Mesothelial cell of epicardium (in vitro differentiated cells): ENCODE measurements around the gene PARD3. TPM values are rescaled to one million over a fixed set of nuclear protein-coding genes. Genes with fewer than 3 reads are reported as not detected.

Experiments
- DNase-seq, 2 experiments: peaks; one replicate each; pipeline ENCODE4 v3.0.0; 2021; ENCODE audit warnings: low spot score in 2 of 2; ENCODE audit not compliant: unreplicated experiment in 2 of 2
- H3K27ac Mint-ChIP-seq: 2 replicates; pipeline ENCODE4 v1.8.0; 2021; ENCODE audit warnings: mixed read lengths
- H3K27me3 Mint-ChIP-seq: 2 replicates; pipeline ENCODE4 v1.8.0; 2021; ENCODE audit warnings: low read depth, mixed read lengths
- H3K36me3 Mint-ChIP-seq: 2 replicates; pipeline ENCODE4 v1.8.0; 2021; ENCODE audit warnings: mixed read lengths
- H3K4me1 Mint-ChIP-seq: 2 replicates; pipeline ENCODE4 v1.8.0; 2021; ENCODE audit warnings: mixed read lengths
- H3K4me3 Mint-ChIP-seq: 2 replicates; pipeline ENCODE4 v1.8.0; 2021; ENCODE audit warnings: mild to moderate bottlenecking, moderate library complexity, mixed read lengths
- H3K9me3 Mint-ChIP-seq: 2 replicates; pipeline ENCODE4 v1.8.0; 2021; ENCODE audit warnings: mixed read lengths
- CTCF ChIP-seq: fragments of 200-600 bp; sonication (generic); IDR thresholded peaks from one replicate; pipeline ENCODE4 v1.5.0; 2021; ENCODE audit warnings: antibody characterized with exemption; ENCODE audit not compliant: unreplicated experiment
- total RNA-seq: library from RNA; stranded (reverse); gene quantifications from 3 replicates; pipeline ENCODE4 v1.2.1, GENCODE V29; 2021

Gene PARD3
- total RNA-seq, 1 donor from 2014 or later: 73.2 TPM

- H3K36me3 Mint-ChIP-seq: peaks cover 16% of the 10 kb centered on the region
- H3K4me1 Mint-ChIP-seq: no peaks in the 10 kb centered on the region
- H3K27me3 Mint-ChIP-seq: no peaks in the 10 kb centered on the region
- H3K9me3 Mint-ChIP-seq: peaks cover 5% of the 10 kb centered on the region
- no peak for DNase-seq
- TF ChIP-seq CTCF: no peak
- H3K4me3 Mint-ChIP-seq: no peak overlapping the region
- H3K27ac Mint-ChIP-seq: no peak overlapping the region
Measured at GRCh38 chr10:34164029-34164428, 651.1 kb downstream of the PARD3 start.

- no peak for DNase-seq
- Mint-ChIP-seq H3K4me3 (no peak overlapping the region), H3K9me3 (peaks cover 5% of the 10 kb centered on the region), H3K27me3 (no peaks in the 10 kb centered on the region), H3K36me3 (peaks cover 16% of the 10 kb centered on the region), H3K4me1 (no peaks in the 10 kb centered on the region), H3K27ac (peak overlapping the region; percentile 4)
- TF ChIP-seq CTCF: no peak
Measured at GRCh38 chr10:34163075-34163905, 651.8 kb downstream of the PARD3 start.

GRCh38 chr10:34161777-34162370 is 653.2 kb downstream of the PARD3 start:
- DNase-seq: no peak
- Mint-ChIP-seq H3K4me3 (no peak overlapping the region), H3K36me3 (peaks cover 16% of the 10 kb centered on the region), H3K4me1 (peaks cover 4% of the 10 kb centered on the region), H3K27ac (no peak overlapping the region), H3K27me3 (no peaks in the 10 kb centered on the region), H3K9me3 (peaks cover 5% of the 10 kb centered on the region)
- no peak for TF ChIP-seq CTCF

GRCh38 chr10:34160595-34160994 is 654.5 kb downstream of the PARD3 start:
- Mint-ChIP-seq H3K27ac (no peak overlapping the region), H3K4me1 (peaks cover 7% of the 10 kb centered on the region), H3K36me3 (peaks cover 16% of the 10 kb centered on the region), H3K27me3 (no peaks in the 10 kb centered on the region), H3K9me3 (peaks cover 5% of the 10 kb centered on the region), H3K4me3 (no peak overlapping the region)
- TF ChIP-seq CTCF: no peak
- no peak for DNase-seq

GRCh38 chr10:34157501-34157900 is 657.6 kb downstream of the PARD3 start:
- DNase-seq: no peak
- Mint-ChIP-seq H3K4me1 (peaks cover 22% of the 10 kb centered on the region), H3K9me3 (peaks cover 3% of the 10 kb centered on the region), H3K4me3 (no peak overlapping the region), H3K27ac (peak overlapping the region; percentile 41), H3K27me3 (no peaks in the 10 kb centered on the region), H3K36me3 (peaks cover 9% of the 10 kb centered on the region)
- TF ChIP-seq CTCF: no peak
